ENCODE measurements around the gene WDR37. TPM values are rescaled to one million over a fixed set of nuclear protein-coding genes. Genes with fewer than 3 reads are reported as not detected.

Gene WDR37
- total RNA-seq, 1 experiment from 2014 or later = 13.3 TPM

DNA sequence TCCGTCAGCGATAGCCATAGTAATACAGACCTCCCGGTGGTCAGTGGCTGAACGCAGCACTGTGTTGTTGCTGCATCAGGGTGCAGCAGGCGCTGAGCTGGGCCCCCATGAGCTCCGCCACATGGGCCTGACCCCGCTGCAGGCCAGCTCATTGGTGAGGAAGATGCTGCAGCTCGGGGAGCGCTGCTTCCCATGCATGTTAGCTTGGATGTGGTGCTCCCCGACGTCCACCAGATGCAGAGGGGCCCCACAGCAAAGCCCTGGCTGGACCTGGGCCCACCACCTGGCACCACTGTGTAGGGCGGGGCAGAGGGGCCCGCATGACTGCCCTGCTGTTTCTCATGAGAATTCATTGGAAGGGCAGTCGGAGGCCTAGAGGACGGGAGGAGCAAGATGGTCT is 50.8 kb downstream of the WDR37 start:
- peaks cover 6% of the 10 kb centered on the region; the same call in 1 of the 2 replicates for H3K36me3 ChIP-seq (ENCODE audit: insufficient read depth, low read length)

DNA sequence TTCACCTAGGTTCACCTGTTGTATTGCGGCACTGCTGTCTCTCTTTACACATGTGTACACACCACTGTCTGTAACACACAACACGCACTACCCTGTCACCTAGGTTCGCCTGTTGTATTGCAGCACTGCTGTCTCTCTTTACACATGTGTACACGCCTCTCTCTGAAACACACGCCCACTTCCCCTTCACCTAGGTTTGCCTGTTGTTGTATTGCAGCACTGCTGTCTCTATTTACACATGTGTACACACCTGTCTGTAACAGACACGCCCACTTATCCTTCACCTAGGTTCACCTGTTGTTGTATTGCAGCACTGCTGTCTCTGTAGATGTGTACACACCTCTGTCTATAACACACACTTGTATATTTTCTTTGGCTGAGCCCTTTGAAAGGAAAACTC is 51.5 kb downstream of the WDR37 start:
- Histone ChIP-seq H3K27ac (ENCODE audit: low read length) (no peak overlapping the region), H3K9me2 (replicated peaks; ENCODE audit: insufficient read depth, low read length) (no peaks in the 10 kb centered on the region), H3K9ac (ENCODE audit: low read length) (no peak overlapping the region), H3K4me2 (ENCODE audit: low read depth, low read length, poor library complexity, severe bottlenecking) (no peak overlapping the region), H3K79me2 (ENCODE audit: low read length) (peaks cover 8% of the 10 kb centered on the region), H2AFZ (ENCODE audit: low read length) (no peak overlapping the region), H4K20me1 (ENCODE audit: insufficient read depth, low read depth, low read length) (no peaks in the 10 kb centered on the region; the same call in 1 of the 2 replicates), H3K4me1 (ENCODE audit: low read length) (no peaks in the 10 kb centered on the region), H3K27me3 (ENCODE audit: low read length) (no peaks in the 10 kb centered on the region), H3K36me3 (ENCODE audit: insufficient read depth, low read length) (peaks cover 6% of the 10 kb centered on the region; the same call in 1 of the 2 replicates), H3K9me3 (ENCODE audit: low read length) (no peaks in the 10 kb centered on the region), H3K4me3 (ENCODE audit: low read length) (no peak overlapping the region)
- no peak for DNase-seq

More for the DNA sequence above, 50.8 kb downstream of the WDR37 start:
- Histone ChIP-seq H3K9me2 (replicated peaks; ENCODE audit: insufficient read depth, low read length) (no peaks in the 10 kb centered on the region), H3K4me1 (ENCODE audit: low read length) (no peaks in the 10 kb centered on the region), H3K4me2 (ENCODE audit: low read depth, low read length, poor library complexity, severe bottlenecking) (no peak overlapping the region), H3K9ac (ENCODE audit: low read length) (no peak overlapping the region), H3K27ac (ENCODE audit: low read length) (no peak overlapping the region), H3K27me3 (ENCODE audit: low read length) (no peaks in the 10 kb centered on the region), H2AFZ (ENCODE audit: low read length) (no peak overlapping the region), H3K9me3 (ENCODE audit: low read length) (no peaks in the 10 kb centered on the region), H4K20me1 (ENCODE audit: insufficient read depth, low read depth, low read length) (no peaks in the 10 kb centered on the region; the same call in 1 of the 2 replicates), H3K4me3 (ENCODE audit: low read length) (no peak overlapping the region), H3K79me2 (ENCODE audit: low read length) (peaks cover 8% of the 10 kb centered on the region)
- no peak for DNase-seq

DNA sequence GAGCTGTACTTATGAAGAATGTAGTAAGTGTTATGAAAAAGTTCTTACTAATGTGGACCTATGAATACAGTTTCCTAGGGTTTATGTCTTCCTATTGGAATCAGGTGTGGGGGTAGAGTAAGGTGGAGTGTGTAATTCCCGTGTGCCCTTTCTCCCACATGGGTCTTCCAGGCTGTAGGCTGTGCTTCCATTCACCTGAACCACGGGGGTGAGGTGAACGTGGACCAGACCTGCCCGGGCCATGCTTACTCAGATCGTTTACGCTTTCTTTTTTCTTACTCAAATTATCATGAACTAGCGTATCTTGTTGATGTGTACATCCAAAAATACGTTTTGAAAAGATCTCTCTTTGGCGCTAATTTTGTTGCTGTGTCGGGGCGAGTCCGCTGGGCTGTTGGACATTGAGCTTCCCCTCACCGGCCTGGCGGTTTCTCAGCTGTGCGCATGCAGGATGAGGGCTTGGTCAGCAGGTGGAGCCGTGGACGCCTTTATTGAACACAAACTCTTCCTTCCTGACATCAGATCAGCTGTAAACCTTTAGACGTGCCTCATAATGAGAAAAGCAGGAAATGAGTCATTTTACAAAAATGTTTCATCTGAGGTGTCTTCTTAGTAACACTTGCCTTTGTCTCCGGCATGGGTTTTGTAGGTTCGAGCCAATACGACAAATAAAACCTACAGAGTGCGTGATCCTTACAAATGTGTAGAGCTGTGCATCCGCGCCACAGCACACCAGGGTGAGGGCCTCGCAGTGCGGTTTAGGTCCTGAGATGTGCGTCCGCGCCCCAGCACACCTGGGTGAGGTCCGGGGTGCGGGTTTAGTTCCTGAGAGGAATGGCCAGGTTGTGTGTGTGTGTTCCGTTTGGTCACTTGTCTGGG is 53.8 kb downstream of the WDR37 start:
- no peaks in the 10 kb centered on the region for H3K9me3 ChIP-seq (ENCODE audit: low read length)
- H3K9ac ChIP-seq (ENCODE audit: low read length) = no peak overlapping the region
- peak; percentile 73 for DNase-seq
- peaks cover 8% of the 10 kb centered on the region for H3K79me2 ChIP-seq (ENCODE audit: low read length)
- no peak overlapping the region for H3K4me2 ChIP-seq (ENCODE audit: low read depth, low read length, poor library complexity, severe bottlenecking)
- no peak overlapping the region for H3K4me3 ChIP-seq (ENCODE audit: low read length)
- no peaks in the 10 kb centered on the region for H3K9me2 ChIP-seq (replicated peaks; ENCODE audit: insufficient read depth, low read length)
- H3K27me3 ChIP-seq (ENCODE audit: low read length) = no peaks in the 10 kb centered on the region
- no peaks in the 10 kb centered on the region for H3K4me1 ChIP-seq (ENCODE audit: low read length)
- H4K20me1 ChIP-seq (ENCODE audit: insufficient read depth, low read depth, low read length) = no peaks in the 10 kb centered on the region; the same call in 1 of the 2 replicates
- H3K27ac ChIP-seq (ENCODE audit: low read length) = no peak overlapping the region
- peaks cover 6% of the 10 kb centered on the region; the same call in 1 of the 2 replicates for H3K36me3 ChIP-seq (ENCODE audit: insufficient read depth, low read length)
- H2AFZ ChIP-seq (ENCODE audit: low read length) = no peak overlapping the region

DNA sequence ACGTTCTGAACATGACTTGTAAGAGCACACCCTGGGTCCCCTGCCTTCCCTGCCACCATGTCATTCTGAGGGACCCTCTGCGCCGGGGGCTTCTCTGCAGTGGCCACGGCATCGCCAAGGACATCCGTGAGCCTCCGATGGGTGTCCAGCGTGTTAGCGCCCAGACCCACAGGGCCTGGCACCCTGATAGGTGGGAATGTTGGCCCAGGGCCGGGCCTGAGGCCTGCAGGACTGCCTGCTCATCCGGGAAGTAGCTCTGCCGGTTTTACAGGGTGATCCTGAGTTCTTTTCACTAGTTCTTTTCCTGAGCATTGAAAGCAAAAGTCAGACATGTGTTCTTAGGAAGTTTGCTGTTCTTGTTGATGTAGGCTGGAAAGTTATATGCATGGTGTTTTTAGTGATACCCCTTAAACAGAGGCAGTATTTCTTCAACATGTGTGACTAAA is 54.5 kb downstream of the WDR37 start:
- H3K9me2 ChIP-seq (replicated peaks; ENCODE audit: insufficient read depth, low read length) = no peaks in the 10 kb centered on the region
- H3K9me3 ChIP-seq (ENCODE audit: low read length) = no peaks in the 10 kb centered on the region
- no peak for DNase-seq
- no peaks in the 10 kb centered on the region for H3K4me1 ChIP-seq (ENCODE audit: low read length)
- H3K27ac ChIP-seq (ENCODE audit: low read length) = no peak overlapping the region
- H3K27me3 ChIP-seq (ENCODE audit: low read length) = no peaks in the 10 kb centered on the region
- H2AFZ ChIP-seq (ENCODE audit: low read length) = no peak overlapping the region
- no peak overlapping the region for H3K4me3 ChIP-seq (ENCODE audit: low read length)
- H3K9ac ChIP-seq (ENCODE audit: low read length) = no peak overlapping the region
- H3K36me3 ChIP-seq (ENCODE audit: insufficient read depth, low read length) = peaks cover 6% of the 10 kb centered on the region; the same call in 1 of the 2 replicates
- no peak overlapping the region for H3K4me2 ChIP-seq (ENCODE audit: low read depth, low read length, poor library complexity, severe bottlenecking)
- H3K79me2 ChIP-seq (ENCODE audit: low read length) = peaks cover 8% of the 10 kb centered on the region
- no peaks in the 10 kb centered on the region; the same call in 1 of the 2 replicates for H4K20me1 ChIP-seq (ENCODE audit: insufficient read depth, low read depth, low read length)

DNA sequence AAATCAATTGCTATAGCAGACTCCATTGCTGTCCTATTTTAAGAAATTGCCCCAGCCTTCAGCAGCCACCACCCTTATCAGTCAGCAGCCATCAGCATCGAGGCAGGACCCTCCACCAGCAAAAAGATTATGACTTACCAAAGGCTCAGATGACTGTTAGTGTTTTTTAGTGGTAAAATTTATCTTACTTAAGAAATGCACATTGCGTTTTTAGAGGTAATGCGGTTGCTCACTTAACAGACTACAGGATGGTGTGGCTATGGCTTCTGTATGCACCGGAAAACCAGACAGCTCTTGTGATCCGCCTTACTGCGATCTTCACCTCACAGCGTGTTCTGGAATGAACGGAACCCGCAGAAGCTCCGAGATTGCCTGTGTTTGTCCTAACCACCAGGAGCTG is 58.1 kb downstream of the WDR37 start:
- Histone ChIP-seq H3K4me1 (ENCODE audit: low read length) (no peaks in the 10 kb centered on the region), H2AFZ (ENCODE audit: low read length) (no peak overlapping the region), H3K9me2 (replicated peaks; ENCODE audit: insufficient read depth, low read length) (no peaks in the 10 kb centered on the region), H4K20me1 (ENCODE audit: insufficient read depth, low read depth, low read length) (no peaks in the 10 kb centered on the region; the same call in 1 of the 2 replicates), H3K4me2 (ENCODE audit: low read depth, low read length, poor library complexity, severe bottlenecking) (no peak overlapping the region), H3K79me2 (ENCODE audit: low read length) (peaks cover 8% of the 10 kb centered on the region), H3K27me3 (ENCODE audit: low read length) (no peaks in the 10 kb centered on the region), H3K36me3 (ENCODE audit: insufficient read depth, low read length) (peaks cover 6% of the 10 kb centered on the region; the same call in 1 of the 2 replicates), H3K9ac (ENCODE audit: low read length) (no peak overlapping the region), H3K9me3 (ENCODE audit: low read length) (no peaks in the 10 kb centered on the region), H3K27ac (ENCODE audit: low read length) (no peak overlapping the region), H3K4me3 (ENCODE audit: low read length) (no peak overlapping the region)
- DNase-seq = no peak

DNA sequence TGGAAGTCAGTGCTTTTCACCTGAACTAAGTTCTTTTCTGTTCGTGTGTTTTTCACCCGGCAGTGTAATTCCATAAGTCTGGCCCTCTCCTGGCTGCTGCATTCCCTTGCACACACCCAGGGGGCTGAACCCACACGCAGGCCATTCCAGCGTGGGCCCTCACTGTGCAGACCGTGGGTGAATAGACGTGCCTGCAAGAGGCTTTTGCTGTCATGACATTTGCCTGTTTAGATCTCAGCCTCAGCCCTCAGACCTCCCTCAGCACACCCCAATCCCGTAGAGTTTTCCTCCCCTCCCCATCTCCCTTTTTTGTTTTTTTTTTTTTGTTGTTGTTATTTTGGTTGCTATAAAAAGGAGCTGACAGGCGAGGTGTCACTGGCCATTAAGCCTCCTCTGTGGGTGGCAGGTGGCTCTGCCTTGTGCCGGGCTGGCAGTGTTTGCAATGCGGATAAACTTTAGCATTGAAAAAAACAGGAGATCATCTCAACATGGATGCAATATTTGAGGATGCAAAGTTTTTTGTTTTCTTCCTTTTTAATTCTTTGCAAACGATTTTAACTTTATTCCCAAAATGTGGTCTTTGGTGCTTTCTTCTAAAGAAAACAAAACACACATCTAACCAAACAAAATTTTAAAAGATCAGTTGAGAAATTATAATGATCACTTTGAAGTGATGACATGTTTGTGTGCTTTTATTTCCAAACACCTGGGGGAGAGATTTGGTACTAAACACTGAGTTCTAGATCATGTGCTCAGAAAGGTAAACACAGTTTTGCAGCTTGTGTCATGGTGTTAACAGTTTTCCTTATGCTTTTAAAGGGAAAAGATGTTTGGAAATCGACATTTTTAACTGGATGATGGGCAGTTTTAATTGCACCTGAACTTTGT is 58.8 kb downstream of the WDR37 start:
- Histone ChIP-seq H3K27ac (ENCODE audit: low read length) (no peak overlapping the region), H3K36me3 (ENCODE audit: insufficient read depth, low read length) (peaks cover 4% of the 10 kb centered on the region; the same call in 1 of the 2 replicates), H3K4me2 (ENCODE audit: low read depth, low read length, poor library complexity, severe bottlenecking) (no peak overlapping the region), H3K27me3 (ENCODE audit: low read length) (no peaks in the 10 kb centered on the region), H3K4me1 (ENCODE audit: low read length) (no peaks in the 10 kb centered on the region), H3K9me3 (ENCODE audit: low read length) (no peaks in the 10 kb centered on the region), H3K9me2 (replicated peaks; ENCODE audit: insufficient read depth, low read length) (no peaks in the 10 kb centered on the region), H4K20me1 (ENCODE audit: insufficient read depth, low read depth, low read length) (no peaks in the 10 kb centered on the region; the same call in 1 of the 2 replicates), H3K9ac (ENCODE audit: low read length) (no peak overlapping the region), H2AFZ (ENCODE audit: low read length) (no peak overlapping the region), H3K4me3 (ENCODE audit: low read length) (no peak overlapping the region), H3K79me2 (ENCODE audit: low read length) (peaks cover 3% of the 10 kb centered on the region)
- DNase-seq = no peak

DNA sequence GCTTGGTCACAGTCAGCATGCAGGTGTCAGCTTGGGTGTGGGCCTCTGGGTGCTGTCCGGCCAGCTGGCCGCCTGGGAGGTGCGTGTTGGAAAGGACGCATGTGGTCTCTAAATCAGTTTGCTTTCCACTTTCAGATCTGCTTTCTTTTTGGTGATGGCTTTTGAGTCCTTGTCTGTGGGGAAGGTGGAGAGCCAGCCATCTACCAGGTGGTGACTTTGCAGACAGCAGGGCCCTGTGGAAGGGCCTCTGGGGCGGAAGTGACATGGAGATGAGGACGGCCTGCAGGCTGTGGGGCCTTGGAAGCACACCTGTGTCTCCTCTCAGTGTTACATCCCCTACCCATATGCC is 59.4 kb downstream of the WDR37 start:
- H3K9me3 ChIP-seq (ENCODE audit: low read length) = no peaks in the 10 kb centered on the region
- no peaks in the 10 kb centered on the region for H3K27me3 ChIP-seq (ENCODE audit: low read length)
- no peak overlapping the region for H3K9ac ChIP-seq (ENCODE audit: low read length)
- no peaks in the 10 kb centered on the region for H3K4me1 ChIP-seq (ENCODE audit: low read length)
- H3K4me2 ChIP-seq (ENCODE audit: low read depth, low read length, poor library complexity, severe bottlenecking) = no peak overlapping the region
- DNase-seq = no peak
- H3K36me3 ChIP-seq (ENCODE audit: insufficient read depth, low read length) = peaks cover 4% of the 10 kb centered on the region; the same call in 1 of the 2 replicates
- H2AFZ ChIP-seq (ENCODE audit: low read length) = no peak overlapping the region
- H3K4me3 ChIP-seq (ENCODE audit: low read length) = no peak overlapping the region
- no peaks in the 10 kb centered on the region; the same call in 1 of the 2 replicates for H4K20me1 ChIP-seq (ENCODE audit: insufficient read depth, low read depth, low read length)
- H3K27ac ChIP-seq (ENCODE audit: low read length) = no peak overlapping the region
- H3K9me2 ChIP-seq (replicated peaks; ENCODE audit: insufficient read depth, low read length) = no peaks in the 10 kb centered on the region
- peaks cover 3% of the 10 kb centered on the region for H3K79me2 ChIP-seq (ENCODE audit: low read length)

DNA sequence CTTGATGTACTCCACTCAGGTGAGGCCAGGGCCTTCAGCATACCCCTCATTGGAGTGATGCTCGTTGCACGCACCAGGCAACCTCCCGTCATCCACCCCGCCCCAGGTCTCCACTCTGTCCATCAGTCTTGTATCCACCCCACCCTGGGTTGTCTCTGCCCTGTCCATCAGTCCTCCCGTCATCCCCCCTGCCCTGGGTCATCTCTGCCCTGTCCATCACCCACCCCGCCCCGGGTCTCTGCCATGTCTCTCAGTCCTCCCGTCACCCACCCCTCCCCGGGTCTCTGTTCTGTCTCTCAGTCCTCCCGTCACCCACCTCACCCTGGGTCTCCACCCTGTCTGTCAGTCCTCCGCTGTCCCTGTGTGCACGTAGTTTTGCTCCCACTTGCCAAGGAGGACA is 59.9 kb downstream of the WDR37 start:
- no peak overlapping the region for H3K4me2 ChIP-seq (ENCODE audit: low read depth, low read length, poor library complexity, severe bottlenecking)
- H3K9ac ChIP-seq (ENCODE audit: low read length) = no peak overlapping the region
- H3K27me3 ChIP-seq (ENCODE audit: low read length) = no peaks in the 10 kb centered on the region
- no peaks in the 10 kb centered on the region for H3K9me2 ChIP-seq (replicated peaks; ENCODE audit: insufficient read depth, low read length)
- peaks cover 4% of the 10 kb centered on the region; the same call in 1 of the 2 replicates for H3K36me3 ChIP-seq (ENCODE audit: insufficient read depth, low read length)
- no peak overlapping the region for H2AFZ ChIP-seq (ENCODE audit: low read length)
- DNase-seq = no peak
- H3K9me3 ChIP-seq (ENCODE audit: low read length) = no peaks in the 10 kb centered on the region
- no peaks in the 10 kb centered on the region for H4K20me1 ChIP-seq (ENCODE audit: insufficient read depth, low read depth, low read length)
- no peak overlapping the region for H3K27ac ChIP-seq (ENCODE audit: low read length)
- H3K79me2 ChIP-seq (ENCODE audit: low read length) = peaks cover 3% of the 10 kb centered on the region
- H3K4me3 ChIP-seq (ENCODE audit: low read length) = no peak overlapping the region
- no peaks in the 10 kb centered on the region for H3K4me1 ChIP-seq (ENCODE audit: low read length)
